Measurements from ENCODE around the gene TRIM41. TPM values are rescaled to one million over a fixed set of nuclear protein-coding genes. Genes with fewer than 3 reads are reported as not detected.
"Not testable (repeated sequence)": the region's sequence is repeated elsewhere in the genome, so short reads cannot be mapped to it uniquely, and the experiment has no call there.

The TRIM41 gene
- total RNA-seq, 1 experiment from 2014 or later: 14.0 TPM

DNA sequence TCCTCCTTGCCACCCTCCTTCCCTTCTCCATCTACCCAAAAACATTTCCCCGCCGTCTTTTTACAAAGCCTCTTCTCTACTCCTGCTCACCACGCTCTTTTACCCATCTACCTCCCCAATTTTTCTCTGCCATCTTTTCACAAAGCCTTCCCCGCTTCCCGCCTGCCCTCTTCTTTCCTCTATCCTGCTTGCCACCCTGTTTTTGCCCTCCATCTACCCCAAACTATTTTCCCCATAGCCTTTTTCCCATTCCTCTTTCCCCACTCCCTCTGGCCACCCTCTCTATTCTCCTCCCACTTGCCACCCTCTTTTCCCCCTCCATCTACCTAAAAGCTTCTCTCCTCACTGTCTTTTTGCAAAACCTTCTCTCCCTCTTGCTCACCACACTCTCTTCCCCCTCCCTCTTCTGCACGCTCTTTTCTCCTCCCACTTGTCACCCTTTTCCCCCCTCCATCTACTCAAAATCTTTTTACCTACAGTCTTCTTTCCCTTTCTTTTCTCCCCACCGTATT is 57.2 kb downstream of the TRIM41 start:
- Histone ChIP-seq H3K27ac (no peak overlapping the region), H3K36me3 (no peaks in the 10 kb centered on the region), H3K9me3 (replicated peaks) (no peaks in the 10 kb centered on the region), H3K4me1 (replicated peaks) (no peaks in the 10 kb centered on the region), H3K4me3 (no peak overlapping the region), H3K27me3 (replicated peaks) (no peaks in the 10 kb centered on the region)
- no peak for DNase-seq (ENCODE audit: low read depth in 1 of 2, low spot score in 2 of 2)

DNA sequence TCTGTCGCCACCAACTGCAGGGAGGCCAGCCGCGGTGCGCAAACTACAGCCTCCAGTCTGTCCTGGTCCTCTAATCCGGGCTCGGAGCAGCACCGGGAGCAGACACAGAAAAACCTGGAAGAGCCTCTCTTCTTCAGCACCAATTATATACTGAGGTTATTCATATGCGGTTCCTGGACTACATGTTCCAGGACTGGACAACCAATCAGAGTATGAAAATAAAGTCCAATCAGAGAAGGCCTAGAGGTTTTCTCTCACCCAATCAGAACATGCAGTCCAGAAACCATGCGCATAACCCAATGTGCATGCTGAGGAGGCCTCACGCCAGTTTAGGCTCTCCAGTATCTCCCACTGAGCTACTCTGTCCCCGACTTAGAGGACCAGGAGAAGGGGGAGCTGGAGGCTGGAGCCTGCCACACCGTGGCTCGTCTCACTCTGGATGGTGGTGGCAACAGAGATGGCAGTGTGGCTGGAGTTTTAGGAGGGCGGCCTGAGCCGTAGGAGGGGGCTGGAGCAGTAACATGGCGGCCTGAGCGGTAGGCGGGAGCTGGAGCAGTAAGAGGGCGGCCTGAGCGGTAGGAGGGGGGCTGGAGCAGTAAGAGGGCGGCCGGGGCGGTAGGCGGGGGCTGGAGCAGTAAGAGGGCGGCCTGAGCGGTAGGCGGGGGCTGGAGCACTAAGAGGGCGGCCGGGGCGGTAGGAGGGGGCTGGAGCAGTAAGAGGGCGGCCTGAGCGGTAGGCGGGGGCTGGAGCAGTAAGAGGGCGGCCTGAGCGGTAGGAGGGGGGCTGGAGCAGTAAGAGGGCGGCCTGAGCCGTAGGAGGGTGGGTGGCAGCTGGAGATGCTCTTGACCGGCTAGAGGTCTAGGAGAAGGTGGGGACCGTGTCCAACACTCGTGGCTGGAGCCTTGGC is 58.2 kb downstream of the TRIM41 start:
- Histone ChIP-seq H3K4me1 (replicated peaks) (no peaks in the 10 kb centered on the region), H3K9me3 (replicated peaks) (no peaks in the 10 kb centered on the region), H3K4me3 (no peak overlapping the region), H3K27ac (no peak overlapping the region), H3K27me3 (replicated peaks) (no peaks in the 10 kb centered on the region), H3K36me3 (no peaks in the 10 kb centered on the region)
- no peak for DNase-seq (ENCODE audit: low read depth in 1 of 2, low spot score in 2 of 2)

DNA sequence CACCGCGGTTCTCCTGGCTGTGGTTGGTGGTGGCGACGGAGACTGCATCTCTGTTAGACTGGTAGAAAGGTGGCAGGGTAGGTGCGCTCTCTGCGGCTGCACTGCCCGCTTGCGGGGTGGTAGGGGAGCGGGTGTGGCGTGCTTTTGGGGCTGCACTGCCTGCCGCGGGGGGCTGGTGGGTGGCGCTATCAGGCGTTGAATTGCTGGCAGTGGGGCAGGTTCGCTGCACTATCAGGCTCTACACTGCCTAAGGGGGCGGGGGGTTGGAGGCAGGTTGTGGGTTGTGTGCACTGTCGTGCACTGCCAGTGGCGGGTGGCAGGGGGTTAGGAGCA is 58.9 kb downstream of the TRIM41 start:
- Histone ChIP-seq H3K27ac (no peak overlapping the region), H3K27me3 (replicated peaks) (no peaks in the 10 kb centered on the region), H3K36me3 (no peaks in the 10 kb centered on the region), H3K9me3 (replicated peaks) (no peaks in the 10 kb centered on the region), H3K4me1 (replicated peaks) (no peaks in the 10 kb centered on the region), H3K4me3 (no peak overlapping the region)
- DNase-seq (ENCODE audit: low read depth in 1 of 2, low spot score in 2 of 2): no peak

DNA sequence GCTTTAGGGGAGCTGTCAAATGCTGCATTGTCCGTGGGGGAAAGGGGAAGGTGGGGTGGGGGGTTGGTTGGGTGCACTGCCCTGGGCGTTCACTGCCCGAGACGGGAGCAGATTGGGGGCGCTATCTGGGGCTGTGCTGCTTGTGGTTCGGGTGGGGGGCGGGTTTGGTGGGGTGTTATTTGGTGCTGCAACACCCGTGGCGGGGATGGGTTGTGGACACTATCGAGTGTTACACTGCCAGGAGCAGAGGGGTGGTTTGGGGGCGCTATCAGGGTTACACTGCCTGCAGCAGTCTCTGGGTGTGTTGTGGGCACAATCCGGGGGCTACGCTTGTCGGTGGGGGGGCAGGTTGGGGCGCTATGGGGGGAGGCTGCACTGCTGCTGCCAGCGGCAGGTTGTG is 59.3 kb downstream of the TRIM41 start:
- H3K27ac ChIP-seq; H3K4me1 ChIP-seq (replicated peaks); H3K4me3 ChIP-seq; H3K9me3 ChIP-seq (replicated peaks); H3K36me3 ChIP-seq; DNase-seq (ENCODE audit: low read depth in 1 of 2, low spot score in 2 of 2); H3K27me3 ChIP-seq (replicated peaks): not testable (repeated sequence)

DNA sequence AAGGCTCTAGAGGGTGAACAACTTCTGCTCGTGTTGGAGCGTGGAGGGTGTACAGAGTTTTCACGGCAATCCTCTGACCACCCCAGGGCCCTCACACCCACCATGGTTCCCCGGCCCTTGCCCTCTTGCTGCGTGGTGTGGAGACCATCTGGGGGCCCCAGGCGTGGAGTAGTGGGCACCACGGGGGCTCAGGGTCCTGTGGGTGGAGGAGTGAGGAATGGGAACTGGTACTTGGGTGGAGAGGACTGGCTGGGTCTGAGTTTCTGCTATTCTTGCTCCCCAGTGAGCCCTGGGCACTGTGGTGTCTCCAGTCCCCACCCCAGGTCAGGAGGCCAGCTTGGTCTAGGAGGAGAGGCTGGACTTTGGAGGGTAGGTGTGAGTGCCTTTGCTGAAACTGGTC is 59.8 kb downstream of the TRIM41 start:
- H3K9me3 ChIP-seq (replicated peaks): no peaks in the 10 kb centered on the region
- no peaks in the 10 kb centered on the region for H3K36me3 ChIP-seq
- no peak for DNase-seq (ENCODE audit: low read depth in 1 of 2, low spot score in 2 of 2)
- no peak overlapping the region for H3K4me3 ChIP-seq
- no peak overlapping the region for H3K27ac ChIP-seq
- H3K4me1 ChIP-seq (replicated peaks): no peaks in the 10 kb centered on the region
- H3K27me3 ChIP-seq (replicated peaks): no peaks in the 10 kb centered on the region

DNA sequence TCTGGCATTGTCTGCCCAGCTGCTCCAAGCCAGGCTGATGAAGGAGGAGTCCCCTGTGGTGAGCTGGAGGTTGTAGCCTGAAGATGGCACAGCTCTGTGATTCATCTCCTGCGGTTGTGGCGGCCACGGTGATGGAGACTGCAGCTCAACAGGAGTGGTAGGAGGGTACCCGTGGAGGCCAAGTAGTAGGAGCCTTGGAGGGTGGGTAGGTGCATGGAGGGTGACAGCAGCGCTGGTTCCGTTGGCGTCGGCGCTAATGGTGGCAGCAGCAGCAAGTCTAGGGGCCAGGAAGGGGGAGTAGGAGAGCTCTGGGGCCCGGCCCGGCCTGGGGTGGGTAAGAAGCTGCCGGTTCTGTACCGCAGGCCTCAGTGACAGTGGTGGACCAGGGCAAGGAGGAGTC is 60.3 kb downstream of the TRIM41 start:
- Histone ChIP-seq H3K27me3 (replicated peaks) (no peaks in the 10 kb centered on the region), H3K4me1 (replicated peaks) (no peaks in the 10 kb centered on the region), H3K36me3 (no peaks in the 10 kb centered on the region), H3K9me3 (replicated peaks) (no peaks in the 10 kb centered on the region), H3K4me3 (no peak overlapping the region), H3K27ac (no peak overlapping the region)
- no peak for DNase-seq (ENCODE audit: low read depth in 1 of 2, low spot score in 2 of 2)

DNA sequence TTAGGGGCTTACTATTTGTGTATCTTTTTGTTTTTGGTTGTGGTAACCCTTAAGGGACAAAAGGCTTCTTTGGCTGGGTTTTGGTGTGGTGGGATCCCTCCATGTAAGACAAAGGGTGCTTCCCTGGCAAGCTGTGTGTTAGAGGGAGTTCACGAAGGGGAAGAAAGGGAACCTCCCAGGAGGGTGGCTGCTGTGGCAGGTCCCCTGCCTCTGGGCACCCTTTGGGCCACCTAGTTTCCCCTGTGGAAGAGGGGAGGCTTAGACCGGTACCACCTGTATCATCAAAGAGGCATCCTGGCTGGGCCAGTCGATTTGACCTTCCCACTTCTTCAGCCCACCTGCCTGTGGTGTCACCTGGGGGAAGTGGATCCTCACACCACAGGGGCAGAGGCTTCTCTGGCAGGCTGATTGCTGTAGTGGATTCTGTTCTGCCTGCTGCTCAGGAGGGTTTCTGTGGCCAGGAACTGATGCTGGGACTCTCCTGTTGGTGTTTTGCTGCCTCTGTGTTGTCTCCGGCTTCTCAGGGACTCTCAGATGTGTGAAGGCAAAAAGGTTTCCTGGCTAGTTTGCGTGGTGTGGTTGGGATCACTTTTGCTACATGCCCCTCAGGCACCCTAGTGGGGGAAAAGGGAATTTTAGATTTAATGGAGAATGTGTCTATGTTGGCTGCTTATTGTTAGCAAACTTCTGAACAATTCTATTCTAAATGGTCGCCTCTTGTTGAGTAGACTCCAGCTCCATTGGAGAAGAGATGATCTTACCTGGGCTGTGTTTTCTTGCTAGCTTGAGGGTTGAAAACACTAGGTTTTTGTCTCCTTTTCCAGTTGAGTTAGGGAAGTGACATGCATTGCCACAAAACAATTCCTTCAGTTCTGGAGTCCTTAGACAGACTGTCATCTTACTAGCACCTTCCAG is 61.0 kb downstream of the TRIM41 start:
- H3K36me3 ChIP-seq; H3K4me1 ChIP-seq (replicated peaks); DNase-seq (ENCODE audit: low read depth in 1 of 2, low spot score in 2 of 2); H3K27me3 ChIP-seq (replicated peaks); H3K4me3 ChIP-seq; H3K27ac ChIP-seq; H3K9me3 ChIP-seq (replicated peaks): not testable (repeated sequence)

Other genes starting within 250 kb of the TRIM41 start
- not detected in 2 replicates for gene BTNL3, start 234.4 kb upstream of the TRIM41 start, total RNA-seq (2014; rRNA removed; shearing (Covaris generic))
- not detected in 2 replicates for gene BTNL9, start 183.0 kb upstream of the TRIM41 start, total RNA-seq (2014; rRNA removed; shearing (Covaris generic))
- not detected in 2 replicates for gene OR2V1, start 92.1 kb upstream of the TRIM41 start, total RNA-seq (2014; rRNA removed; shearing (Covaris generic))
- not detected in 2 replicates for gene OR2V2, start 75.7 kb upstream of the TRIM41 start, total RNA-seq (2014; rRNA removed; shearing (Covaris generic))
- gene TRIM7, start 18.1 kb upstream of the TRIM41 start, total RNA-seq (2014; rRNA removed; shearing (Covaris generic)): 28.0 and 45.2 TPM in 2 replicates
- 2,705 and 2,892 TPM in 2 replicates for gene RACK1, start 20.6 kb downstream of the TRIM41 start, total RNA-seq (2014; rRNA removed; shearing (Covaris generic))
- gene TRIM52, start 37.9 kb downstream of the TRIM41 start, total RNA-seq (2014; rRNA removed; shearing (Covaris generic)): 2.4 and 5.2 TPM in 2 replicates
- not detected in 2 replicates for gene OR4F3, start 144.0 kb downstream of the TRIM41 start, total RNA-seq (2014; rRNA removed; shearing (Covaris generic))

Data from SJSA1 (cell line).